Activated CD4-positive, alpha-beta T cell treated with anti-CD3 and anti-CD28 coated beads for 1 hour (primary cell): ENCODE results near the gene SAC3D1.
A peak's percentile ranks its signal among the peaks of the same experiment; 100 is the strongest.

Experiments
- DNase-seq: peaks from one replicate; pipeline ENCODE4 v3.0.0-alpha.2; 2020

The SAC3D1 gene

GRCh38 chr11:65027213-65028067 is 13.6 kb upstream of the SAC3D1 start, which contains the start of gene SNX15:
Gene SNX15 (plus strand): TSS chr11:65027439. CDS start chr11:65027538, 99 bp downstream.
- DNase-seq: peak; percentile 80

- no peak for DNase-seq
Observed at GRCh38 chr11:65032216-65032615, 8.8 kb upstream of the SAC3D1 start.

GRCh38 chr11:65034423-65034822 is 6.6 kb upstream of the SAC3D1 start:
- no peak for DNase-seq

GRCh38 chr11:65035579-65035978 is 5.4 kb upstream of the SAC3D1 start:
- no peak for DNase-seq

GRCh38 chr11:65036931-65037330 is 4.1 kb upstream of the SAC3D1 start:
- no peak for DNase-seq

- DNase-seq: no peak
Observed at GRCh38 chr11:65040520-65040846, 527 bp upstream of the SAC3D1 start.

- DNase-seq: no peak
Observed at GRCh38 chr11:65042891-65043290, 1.9 kb downstream of the SAC3D1 start.

GRCh38 chr11:65043881-65044501 is 3.0 kb downstream of the SAC3D1 start:
- DNase-seq: no peak

- DNase-seq: no peak
Observed at GRCh38 chr11:65045061-65045460, 4.1 kb downstream of the SAC3D1 start.

GRCh38 chr11:65045728-65046127 is 4.7 kb downstream of the SAC3D1 start:
- DNase-seq: no peak

GRCh38 chr11:65047581-65048422 is 6.8 kb downstream of the SAC3D1 start:
- DNase-seq: no peak

GRCh38 chr11:65051398-65051858 is 10.4 kb downstream of the SAC3D1 start:
- DNase-seq: no peak

- DNase-seq: no peak
Observed at GRCh38 chr11:65053827-65054508, 13.0 kb downstream of the SAC3D1 start.

- no peak for DNase-seq
Observed at GRCh38 chr11:65055538-65055937, 14.5 kb downstream of the SAC3D1 start.

GRCh38 chr11:65056999-65057398 is 16.0 kb downstream of the SAC3D1 start:
- no peak for DNase-seq

GRCh38 chr11:65057526-65057925 is 16.5 kb downstream of the SAC3D1 start:
- no peak for DNase-seq

- no peak for DNase-seq
Observed at GRCh38 chr11:65058012-65058411, 17.0 kb downstream of the SAC3D1 start.

GRCh38 chr11:65058419-65059054 is 17.5 kb downstream of the SAC3D1 start, which contains the start of gene NAALADL1:
Gene NAALADL1 (minus strand): TSS chr11:65058553. CDS start chr11:65058521, 32 bp downstream.
- DNase-seq: no peak

- no peak for DNase-seq
Observed at GRCh38 chr11:65059523-65059922, 18.5 kb downstream of the SAC3D1 start.

GRCh38 chr11:65059959-65060824 is 19.2 kb downstream of the SAC3D1 start:
- no peak for DNase-seq

GRCh38 chr11:65060913-65061408 is 20.0 kb downstream of the SAC3D1 start:
- no peak for DNase-seq
